Medulla oblongata (tissue), 1 donor: ENCODE data around the gene POLQ.
"Not testable (repeated sequence)": the region's sequence is repeated elsewhere in the genome, so short reads cannot be mapped to it uniquely, and the experiment has no call there.

ENCODE experiments used
- DNase-seq: peaks from one replicate; pipeline ENCODE4 v3.0.0-alpha.2; 2015; ENCODE audit errors: extremely low spot score

POLQ gene

GRCh38 chr3:121545574-121546455 lies at the start of gene POLQ:
Gene POLQ, minus strand, starts transcription at chr3:121545988. Its CDS starts 111 bp downstream, at chr3:121545877.
- peak; percentile 98 for DNase-seq

GRCh38 chr3:121594850-121595249 lies 49.1 kb upstream of the POLQ start:
- DNase-seq, result no peak

GRCh38 chr3:121593806-121594205 lies 48.0 kb upstream of the POLQ start:
- DNase-seq, result not testable (repeated sequence)

GRCh38 chr3:121592856-121593702 lies 47.3 kb upstream of the POLQ start, which contains the start of gene FBXO40:
Gene FBXO40, plus strand, starts transcription at chr3:121593379. Its CDS starts 27,197 bp downstream, at chr3:121620576.
- no peak for DNase-seq

DNA sequence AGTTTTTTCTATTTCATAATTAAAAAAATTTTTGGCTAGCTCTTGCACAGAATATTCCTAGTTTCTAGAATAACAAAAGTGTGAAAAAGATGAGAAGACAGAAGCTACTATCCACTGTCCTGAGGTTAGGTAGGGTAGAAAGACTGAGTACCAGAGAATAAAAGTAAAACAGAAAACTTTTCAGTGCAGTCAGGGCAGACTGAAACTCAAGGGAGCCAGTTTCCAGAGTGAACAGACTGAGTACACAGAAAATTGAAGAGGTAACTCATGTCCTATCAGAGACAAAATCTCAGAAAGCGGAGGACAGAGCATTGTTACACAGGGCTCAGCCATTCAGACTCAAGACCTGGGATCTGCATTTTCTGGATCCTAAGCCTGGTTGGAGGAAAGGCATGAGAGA lies 38.6 kb upstream of the POLQ start:
- no peak for DNase-seq

- DNase-seq, result no peak
These were observed 35.9 kb upstream of the POLQ start for GRCh38 chr3:121581691-121582090.

- DNase-seq, result no peak
These were observed 28.7 kb upstream of the POLQ start for GRCh38 chr3:121574449-121574848.

DNA sequence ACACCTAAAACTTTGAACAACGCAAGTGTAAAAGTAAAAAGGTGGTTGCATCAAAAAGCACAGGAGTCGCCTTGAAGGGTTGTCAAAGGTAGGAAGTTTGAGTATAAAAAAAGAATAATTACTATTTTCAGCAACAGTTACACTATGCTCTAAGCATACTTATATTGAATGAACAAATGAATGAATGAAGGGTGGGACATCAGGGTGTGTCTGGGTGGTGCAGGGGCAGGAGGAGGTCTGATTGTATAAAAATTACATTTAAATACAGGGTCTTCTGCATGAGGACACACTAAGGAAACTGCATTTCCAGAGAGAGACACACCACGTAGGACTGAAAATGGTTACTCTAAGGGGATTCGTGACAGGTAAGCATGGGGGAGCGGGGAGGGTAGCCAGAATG lies 21.9 kb upstream of the POLQ start, which contains the start of gene ARGFX:
TSS of gene ARGFX (plus strand) at position 301 of the 400 bp plus-strand sequence. CDS start 2,765 bp downstream, outside the sequence.
- DNase-seq, result no peak

- no peak for DNase-seq
These were observed 21.0 kb upstream of the POLQ start for GRCh38 chr3:121566773-121567172.

- no peak for DNase-seq
These were observed 16.4 kb upstream of the POLQ start for GRCh38 chr3:121562148-121562547.

DNA sequence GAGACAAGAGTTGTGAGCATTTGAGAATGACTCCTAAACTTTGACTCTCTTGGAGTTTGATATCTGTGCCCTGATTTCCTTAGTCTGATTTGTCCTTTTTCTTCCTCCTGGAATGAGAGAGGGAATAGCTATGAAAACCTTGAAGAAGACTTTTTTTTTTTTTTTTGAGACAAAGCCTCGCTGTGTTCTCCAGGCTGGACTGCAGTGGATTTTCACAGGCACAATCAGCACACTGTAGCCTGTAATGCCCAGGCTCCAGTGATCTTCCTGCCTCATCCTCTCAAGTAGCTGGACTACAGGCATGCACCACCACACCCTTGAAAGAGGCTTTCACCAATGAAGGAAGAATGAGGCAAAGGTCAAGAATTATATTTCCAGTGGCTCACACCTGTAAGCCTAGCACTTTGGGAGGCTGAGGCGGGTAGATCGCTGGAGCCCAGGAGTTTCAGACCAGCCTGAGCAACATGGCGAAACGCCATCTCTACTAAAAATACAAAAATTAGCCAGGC lies 11.7 kb upstream of the POLQ start:
- DNase-seq, result no peak

DNA sequence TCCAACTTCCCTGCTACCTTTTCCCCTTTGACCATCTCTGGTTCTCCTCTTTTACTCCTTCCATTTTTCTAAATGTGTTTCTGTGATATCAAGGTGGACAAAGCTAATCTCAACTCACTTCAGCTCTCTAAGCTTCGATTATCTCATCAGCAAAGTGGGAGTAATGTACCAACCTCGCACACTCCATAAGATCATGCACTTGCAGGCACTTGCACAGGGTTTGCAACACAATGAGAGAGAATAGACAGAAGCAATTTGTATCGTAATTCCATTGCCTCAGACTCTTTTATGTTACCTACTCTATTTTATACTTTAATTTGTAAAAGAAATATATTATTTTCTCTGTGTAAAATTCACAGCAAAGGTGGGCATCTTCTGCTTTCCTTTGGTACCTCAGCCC lies 7.0 kb upstream of the POLQ start:
- DNase-seq, result no peak

DNA sequence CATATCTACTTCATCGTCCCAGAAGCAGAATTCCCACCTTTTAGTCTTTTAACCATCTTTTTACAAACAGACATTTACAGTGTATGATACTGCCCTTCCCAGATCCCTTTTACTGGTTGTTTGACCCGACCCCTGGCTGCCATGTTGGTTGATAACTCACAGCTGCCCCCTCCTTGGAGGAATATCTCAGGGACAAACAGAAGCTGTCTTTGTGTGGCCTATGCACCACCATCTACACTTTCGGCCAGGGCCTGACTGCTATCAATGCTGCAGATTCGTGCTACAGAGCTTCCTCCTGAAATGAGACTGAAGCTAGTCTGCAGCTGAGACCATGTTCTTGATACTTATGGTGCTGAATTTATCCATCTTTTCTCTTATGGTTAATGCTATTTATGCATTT lies 6.6 kb upstream of the POLQ start:
- peak; percentile 12 for DNase-seq

DNA sequence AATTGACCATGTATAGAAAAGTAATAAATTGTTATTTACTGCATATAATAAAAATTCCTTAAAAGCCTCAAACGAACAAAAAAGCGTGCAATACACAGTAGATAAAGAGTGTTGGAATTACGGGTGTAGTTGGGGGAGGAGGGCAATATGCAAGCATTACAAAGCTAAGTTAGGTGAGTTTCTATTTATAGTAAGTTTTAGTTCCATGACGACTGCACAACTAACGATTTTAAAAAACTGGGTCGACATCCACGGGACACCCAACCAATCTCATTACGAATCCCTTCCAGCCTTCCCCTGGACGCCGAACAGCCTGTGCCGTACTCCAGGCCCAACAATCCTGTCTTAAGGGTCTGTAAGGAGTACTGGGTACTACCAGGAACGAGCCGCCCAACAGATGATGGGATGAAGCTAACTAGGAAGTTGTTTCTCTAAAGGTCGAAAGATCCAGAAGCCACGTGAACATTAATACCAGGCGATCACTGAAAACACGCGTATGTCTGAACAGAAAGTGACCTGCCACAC lies 677 bp downstream of the POLQ start:
- DNase-seq, result peak; percentile 4

- no peak for DNase-seq
These were observed 2.9 kb downstream of the POLQ start for GRCh38 chr3:121542924-121543323.

- no peak for DNase-seq
These were observed 14.5 kb downstream of the POLQ start for GRCh38 chr3:121531269-121531668.

DNA sequence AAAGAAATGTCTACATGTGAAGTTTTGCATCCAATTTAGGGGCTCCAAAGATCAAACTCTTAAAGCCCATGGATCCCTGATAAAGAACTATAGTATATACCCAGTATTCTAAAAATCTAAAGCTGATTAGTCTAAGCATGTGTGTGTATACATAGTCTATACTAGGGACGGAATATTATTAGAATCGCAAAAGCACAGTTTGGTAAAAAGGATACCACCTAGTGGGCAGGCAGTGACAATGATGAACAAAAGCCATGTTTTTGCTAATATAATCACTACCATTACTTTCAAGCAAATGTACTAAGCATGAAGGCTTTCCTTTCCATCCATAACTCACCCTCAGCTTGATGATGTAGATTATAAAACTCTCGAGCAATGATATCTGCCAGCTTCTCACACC lies 16.5 kb downstream of the POLQ start:
- no peak for DNase-seq

GRCh38 chr3:121520510-121520909 lies 25.3 kb downstream of the POLQ start:
- no peak for DNase-seq

- DNase-seq, result no peak
These were observed 27.7 kb downstream of the POLQ start for GRCh38 chr3:121517953-121518655.

DNA sequence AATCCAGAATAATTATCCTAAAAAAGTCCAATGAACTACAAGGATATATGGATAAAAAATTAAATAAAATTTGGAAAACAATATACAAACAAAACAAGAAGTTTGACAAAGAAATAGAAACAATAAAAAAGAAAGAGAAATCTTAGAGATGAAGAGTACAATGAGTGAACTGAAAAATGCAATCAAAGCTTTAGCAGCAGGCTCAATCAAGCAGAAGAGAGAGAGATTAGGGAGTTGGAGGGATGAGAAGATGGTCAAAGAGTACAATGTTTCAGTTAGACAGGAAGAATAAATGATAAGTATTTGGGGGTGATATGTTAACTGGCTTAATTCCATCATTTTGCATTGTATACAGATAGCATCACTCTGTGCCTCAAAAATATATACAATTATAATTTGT lies 29.9 kb downstream of the POLQ start:
- no peak for DNase-seq

- no peak for DNase-seq
These were observed 30.5 kb downstream of the POLQ start for GRCh38 chr3:121515313-121515712.
